ENCODE measurements around the gene GPX4.
A peak's percentile ranks its signal among the peaks of the same experiment; 100 is the strongest.
"Not testable (repeated sequence)": the region's sequence is repeated elsewhere in the genome, so short reads cannot be mapped to it uniquely, and the experiment has no call there.

The GPX4 gene

DNA sequence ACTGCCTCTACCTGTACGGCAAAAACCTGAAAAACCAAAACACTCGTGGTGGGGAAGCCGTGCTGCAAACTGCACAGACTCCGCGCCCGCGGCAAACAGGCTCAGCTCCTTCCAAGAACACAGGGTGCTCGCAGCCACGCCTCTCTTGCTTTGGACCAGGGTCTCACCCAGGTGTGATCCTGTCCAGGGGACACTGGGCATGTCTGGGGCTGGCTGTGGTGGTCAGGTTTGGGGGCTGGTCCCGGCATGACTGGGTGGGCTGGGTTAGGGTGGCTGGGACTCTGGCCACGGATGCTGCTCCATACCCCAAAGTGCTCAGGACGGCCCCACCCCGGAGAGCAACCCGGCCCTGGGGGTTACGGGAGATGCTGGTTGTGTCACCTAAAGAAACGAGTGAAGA, 13.9 kb downstream of the GPX4 start:
- DNase-seq = no peak

DNA sequence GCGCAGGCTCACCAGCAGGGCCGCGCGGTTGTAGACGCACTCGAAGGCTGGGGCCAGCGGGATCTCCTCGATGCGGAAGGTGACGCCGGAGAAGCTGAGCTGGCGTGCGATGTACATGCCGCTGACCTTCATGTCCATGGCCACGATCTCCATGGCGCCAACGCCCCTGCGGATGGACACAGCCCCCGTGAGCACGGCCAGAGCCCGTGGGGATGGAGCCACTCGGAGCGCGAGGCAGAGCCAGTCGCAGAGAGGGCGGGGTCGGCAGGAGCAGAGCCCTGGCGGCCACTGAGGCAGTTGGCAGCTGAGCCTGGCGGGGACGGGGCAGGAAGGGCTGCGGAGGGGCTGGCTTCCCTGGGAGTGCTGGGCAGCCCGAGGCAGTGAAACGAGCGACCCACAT, 15.2 kb downstream of the GPX4 start:
- DNase-seq = no peak

GRCh38 chr19:1119475-1120217, 15.9 kb downstream of the GPX4 start:
- DNase-seq = no peak

DNA sequence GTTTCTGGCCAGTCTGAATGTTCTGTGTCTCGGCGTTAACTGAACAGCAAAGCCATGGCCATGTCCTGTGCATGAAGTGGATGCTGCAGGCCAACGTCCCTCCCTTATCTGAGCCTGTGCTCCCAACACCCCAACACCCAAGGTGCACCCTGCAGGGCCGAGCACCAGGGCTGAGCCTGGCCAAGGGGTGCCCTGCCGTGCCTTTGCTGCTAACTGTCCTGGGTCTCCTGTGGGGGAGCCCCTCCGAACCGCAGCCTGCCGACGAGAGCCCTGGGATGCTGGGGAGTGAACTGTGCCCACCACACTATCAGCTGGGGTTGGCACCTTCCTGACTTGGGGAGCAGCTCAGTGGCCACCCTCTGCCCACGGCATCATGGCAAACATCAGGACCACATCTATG, 17.6 kb downstream of the GPX4 start:
- no peak for DNase-seq

- no peak for DNase-seq
Observed at GRCh38 chr19:1122021-1122971, 18.5 kb downstream of the GPX4 start.

DNA sequence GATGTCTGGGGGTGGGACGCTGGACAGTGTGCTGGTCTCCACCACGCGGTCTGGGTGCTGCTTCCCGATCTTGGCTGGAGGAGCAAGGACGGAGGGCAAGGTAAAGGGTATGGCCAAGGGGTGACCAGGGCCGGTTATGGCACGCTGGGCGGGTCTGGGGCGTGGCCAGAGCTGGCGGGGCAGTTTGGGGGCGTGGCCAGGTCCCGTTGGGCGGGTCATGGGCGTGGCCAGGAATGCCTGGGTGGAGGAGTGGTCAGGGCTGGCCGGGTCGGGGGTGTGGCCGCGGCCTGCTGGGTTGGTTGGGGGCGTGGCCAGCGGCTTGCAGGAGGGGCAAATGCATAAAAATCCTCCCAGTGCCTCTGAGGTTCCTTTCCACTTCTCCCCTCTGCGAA, 19.2 kb downstream of the GPX4 start:
- DNase-seq = peak; percentile 62

DNA sequence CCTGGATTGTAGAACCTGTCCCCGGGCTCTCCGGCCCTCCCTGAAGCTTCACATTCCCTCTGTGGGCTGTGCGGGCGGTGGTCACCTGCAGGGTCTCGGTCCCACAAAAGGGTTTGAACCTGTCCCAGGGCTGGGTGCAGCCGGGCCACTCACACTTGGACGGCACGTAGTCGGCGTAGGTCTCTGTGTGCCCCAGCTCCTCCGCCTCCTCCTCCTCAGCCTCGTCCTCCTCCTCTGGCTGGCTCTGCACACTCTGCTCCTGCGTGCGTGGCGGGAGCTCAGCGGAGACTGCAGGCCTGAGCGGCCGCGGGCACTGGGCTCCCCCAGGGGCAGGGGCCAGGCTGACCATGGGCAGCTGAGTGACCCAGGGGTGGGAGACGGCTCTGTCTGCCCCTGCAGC, 19.6 kb downstream of the GPX4 start:
- DNase-seq = no peak

DNA sequence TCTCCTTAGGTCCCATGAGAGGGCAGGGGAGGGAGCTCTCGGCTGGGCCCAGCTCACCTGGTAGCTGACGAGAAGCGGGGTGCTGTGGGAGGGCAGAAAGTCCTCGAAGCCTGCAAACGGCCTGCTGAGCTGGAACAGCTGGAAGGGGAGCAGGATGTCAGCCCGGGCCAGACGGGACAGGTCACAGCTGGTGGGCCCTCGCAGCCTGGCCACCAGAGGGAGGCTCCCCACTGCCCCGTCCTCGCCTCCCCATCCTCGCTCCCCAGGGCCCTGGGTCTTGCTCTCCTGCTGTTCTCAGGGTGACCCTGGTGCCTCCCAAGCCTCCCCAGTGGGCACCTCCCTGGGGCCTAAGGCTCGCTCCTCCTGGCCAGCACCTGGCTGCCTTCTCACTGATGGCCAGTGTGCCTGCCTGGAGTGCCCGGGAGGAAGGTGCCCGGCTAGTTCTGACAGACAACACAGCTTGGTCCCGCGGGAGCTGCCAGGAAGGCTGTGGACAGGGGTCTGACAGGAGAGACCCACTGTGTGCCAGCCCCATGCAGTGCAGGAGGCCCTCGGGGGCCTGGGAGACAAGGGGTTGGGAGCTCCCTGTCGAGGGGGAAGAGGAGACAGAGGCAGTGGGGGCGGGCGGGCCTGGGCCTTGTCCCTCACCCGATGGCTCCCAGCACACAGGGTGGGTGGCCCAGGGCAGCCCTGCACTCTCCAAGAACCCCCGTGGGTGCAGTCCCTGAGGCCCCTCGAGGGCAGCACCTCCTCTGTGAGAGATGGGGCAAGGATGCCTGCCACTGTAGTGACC, 20.3 kb downstream of the GPX4 start:
- DNase-seq = no peak

GRCh38 chr19:1125601-1126467, 22.0 kb downstream of the GPX4 start:
- DNase-seq = no peak

DNA sequence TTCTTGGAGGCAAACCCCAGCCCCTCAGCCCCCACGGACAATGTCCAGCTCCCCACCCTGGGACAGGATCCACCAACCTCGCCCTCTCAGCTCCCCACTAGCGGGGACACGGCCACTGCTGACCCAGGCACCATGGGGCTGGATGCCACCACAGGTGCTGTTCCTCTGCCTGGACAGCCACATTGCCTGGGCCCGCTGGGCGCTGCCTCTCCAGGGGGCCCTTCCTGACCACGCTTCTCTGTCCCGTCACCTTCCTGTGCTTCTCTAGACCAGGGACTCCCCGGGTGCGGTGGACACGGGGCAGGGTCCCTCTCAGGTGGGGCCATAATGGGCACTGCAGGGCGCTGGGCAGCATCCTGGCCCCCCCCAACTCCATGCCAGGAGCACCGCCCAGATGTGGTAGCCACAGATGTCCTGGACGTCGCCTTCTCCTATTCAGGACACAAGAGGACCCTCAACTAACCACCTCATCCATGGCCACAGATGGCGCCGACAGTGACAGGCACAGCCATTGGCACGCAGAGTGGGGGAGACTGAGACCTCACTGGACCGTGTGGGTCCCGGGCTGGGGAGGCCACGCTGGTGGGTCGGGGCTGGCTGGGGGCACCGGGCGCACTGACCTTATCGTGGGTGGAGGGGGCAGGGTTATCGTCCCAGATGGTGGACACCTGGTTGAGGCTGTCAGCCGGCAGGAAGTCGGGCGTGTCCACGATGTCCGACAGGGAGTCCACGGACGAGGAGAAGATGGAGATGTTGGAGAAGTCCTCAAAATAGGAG, 23.4 kb downstream of the GPX4 start:
- DNase-seq = no peak

- DNase-seq = peak; percentile 18
Observed at GRCh38 chr19:1128106-1128505, 24.3 kb downstream of the GPX4 start.

- not testable (repeated sequence) for DNase-seq
Observed at GRCh38 chr19:1129084-1129483, 25.3 kb downstream of the GPX4 start.

- no peak for DNase-seq
Observed at GRCh38 chr19:1129535-1129934, 25.7 kb downstream of the GPX4 start.

DNA sequence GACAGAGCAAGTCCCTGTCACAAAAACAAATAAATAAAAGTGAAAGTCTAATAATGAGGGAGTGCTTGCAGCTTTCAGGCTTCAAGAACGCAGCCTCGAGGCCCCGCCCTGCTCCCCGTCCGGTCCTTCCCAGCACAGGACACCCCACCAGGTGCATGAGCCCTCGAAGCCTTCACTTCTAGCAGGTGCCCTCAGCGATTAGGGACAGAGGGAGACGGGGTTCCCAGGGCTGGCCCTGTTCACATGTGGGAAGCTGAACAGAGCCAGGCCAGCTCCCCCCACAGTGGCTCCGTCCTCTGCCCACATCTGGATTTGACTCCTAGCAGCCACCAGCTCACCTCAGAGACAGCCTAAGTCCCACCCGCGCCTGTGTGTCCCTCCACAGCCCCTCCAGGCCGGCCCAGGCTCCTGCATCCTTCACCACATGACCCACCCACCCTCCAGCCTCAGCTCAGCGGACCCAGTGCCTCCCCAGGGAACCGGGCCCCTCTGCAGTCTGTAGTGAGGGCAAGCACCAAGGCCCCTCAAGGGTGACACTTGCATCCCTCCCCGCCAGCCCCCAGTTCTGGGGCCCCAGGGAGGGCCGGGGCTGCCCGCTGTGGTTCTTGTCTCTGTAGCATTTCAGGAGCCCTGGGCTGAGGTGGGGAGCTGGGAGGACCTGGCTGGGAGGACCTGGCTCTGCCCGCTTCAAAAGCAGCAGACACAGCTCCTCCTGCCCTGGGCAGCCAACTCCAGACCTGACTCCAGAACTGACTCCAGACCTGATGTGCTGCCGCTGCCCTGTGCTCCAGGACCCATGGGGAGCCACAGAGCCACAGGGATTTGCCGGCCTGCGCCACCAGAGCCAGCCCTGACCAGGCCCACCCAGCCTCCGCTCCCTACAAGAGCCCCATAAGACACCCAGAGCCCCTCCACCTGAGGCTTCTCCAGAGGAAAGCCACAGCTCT, 27.2 kb downstream of the GPX4 start:
- DNase-seq = no peak

DNA sequence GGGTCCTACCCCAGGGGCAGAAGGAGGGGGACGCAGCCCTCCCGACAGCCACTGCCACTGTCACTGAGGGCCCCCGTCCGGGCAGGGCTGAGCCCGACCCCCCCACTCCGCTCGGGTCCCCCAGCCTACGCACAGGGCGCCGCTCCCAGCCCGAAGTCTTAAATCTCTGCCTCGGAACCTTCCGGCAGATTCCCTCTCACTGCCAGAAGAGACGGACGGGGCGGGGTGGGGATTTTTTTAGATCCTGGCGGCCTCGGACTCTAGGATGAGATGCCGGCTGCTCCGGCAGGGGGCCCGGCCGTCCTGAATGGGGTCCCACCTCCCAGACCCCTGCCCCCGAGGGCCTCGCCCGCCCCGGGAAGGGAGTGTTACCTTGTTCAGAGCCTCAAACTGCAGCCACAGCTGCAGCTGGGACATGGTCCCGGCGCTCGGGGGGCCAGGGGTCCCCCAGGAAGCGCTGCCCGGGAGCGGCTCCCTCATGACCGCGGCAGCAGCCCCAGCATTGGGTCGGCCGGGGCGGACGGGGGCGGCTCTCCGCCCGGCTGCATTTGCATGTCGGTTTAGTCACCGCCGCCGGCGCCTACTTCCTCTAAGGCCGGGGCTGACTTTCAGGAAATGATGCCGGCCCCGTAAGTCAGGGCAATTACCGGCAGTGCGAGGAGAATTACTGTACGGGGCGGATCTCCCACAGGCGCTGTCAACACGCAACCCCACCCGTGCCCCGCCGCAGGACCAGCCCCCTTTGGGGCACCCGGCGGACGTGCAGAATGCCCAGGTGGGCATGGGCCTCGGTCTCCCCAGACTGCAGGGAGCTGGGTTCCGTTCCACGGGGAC, 28.1 kb downstream of the GPX4 start:
- peak; percentile 56 for DNase-seq

DNA sequence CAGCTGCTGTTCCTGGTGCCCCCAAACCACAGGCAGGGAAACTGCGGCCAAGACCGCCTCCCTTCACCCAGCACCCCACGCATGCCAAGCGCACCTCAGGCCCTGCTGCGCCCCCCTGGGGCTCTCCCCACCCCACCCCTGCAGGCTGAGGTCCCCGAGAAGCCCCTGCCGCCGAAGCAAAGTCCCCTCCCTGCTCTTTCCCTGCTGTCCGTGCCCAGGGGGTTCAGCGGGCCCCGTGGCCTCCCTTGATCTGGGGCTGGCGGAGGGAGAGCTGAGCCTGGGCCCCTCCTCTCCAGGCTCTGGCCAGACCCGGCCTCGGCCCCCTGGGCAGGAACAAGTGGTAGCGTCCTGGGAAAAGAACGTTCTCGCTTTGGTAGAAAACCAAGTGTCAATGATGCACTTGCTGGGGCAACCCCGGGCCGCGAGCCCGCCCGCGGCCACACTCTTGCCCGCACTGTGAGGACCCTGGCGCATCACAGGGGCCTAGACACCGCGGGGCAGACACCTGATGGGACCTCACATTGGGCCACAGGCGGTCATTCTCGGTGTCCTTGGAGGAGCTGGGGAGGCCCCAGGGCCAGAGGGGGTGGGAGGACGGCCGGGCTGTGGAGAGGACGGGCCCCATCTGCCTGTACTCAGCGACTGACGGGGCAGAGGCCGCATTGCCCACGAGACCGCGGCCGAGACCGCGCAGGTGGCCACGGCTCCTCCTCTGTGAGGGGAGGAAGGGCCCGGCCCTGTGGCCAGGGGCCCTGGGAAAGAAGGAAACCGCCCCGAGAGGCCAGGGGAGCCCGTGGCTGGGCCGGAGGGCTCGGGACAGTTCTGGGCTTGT, 29.0 kb downstream of the GPX4 start:
- DNase-seq = no peak

GRCh38 chr19:1133471-1133929, 29.7 kb downstream of the GPX4 start:
- DNase-seq = peak; percentile 25

DNA sequence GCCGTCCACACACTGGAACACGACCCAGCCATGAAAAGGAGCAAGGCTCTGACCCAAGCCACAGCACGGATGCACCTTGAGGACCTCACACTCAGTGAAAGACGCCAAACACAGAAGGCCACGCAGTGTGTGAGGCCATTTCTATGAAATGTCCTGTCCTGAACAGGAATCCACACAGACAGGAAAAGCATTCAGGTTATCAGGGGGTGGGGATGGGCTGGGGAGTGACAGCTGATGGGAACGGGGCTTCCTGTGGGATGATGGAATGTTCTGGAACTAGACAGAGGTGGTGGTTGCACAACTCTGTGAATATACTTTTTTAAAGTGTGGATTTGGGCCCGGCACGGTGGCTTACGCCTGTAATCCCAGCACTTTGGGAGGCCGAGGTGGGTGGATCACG, 30.6 kb downstream of the GPX4 start:
- no peak for DNase-seq
